CD4-positive, alpha-beta memory T cell (primary cell): ENCODE results near the gene COL6A5. TPM values are rescaled to one million over a fixed set of nuclear protein-coding genes. Genes with fewer than 3 reads are reported as not detected.

Experiments
- CTCF ChIA-PET: fragments of 350-600 bp; sonication (Branson Sonifier 250); formaldehyde crosslinking; loops from one replicate; lab custom pipeline; 2021; ENCODE audit warnings: inconsistent platforms; ENCODE audit not compliant: partially characterized antibody; lab: Charles Lee
- POLR2A ChIA-PET: fragments of 350-600 bp; sonication (Branson Sonifier 250); formaldehyde crosslinking; loops from one replicate; lab custom pipeline; 2021; ENCODE audit not compliant: partially characterized antibody; lab: Charles Lee
- DNase-seq, 5 donors: peaks; one replicate each; pipeline versions ENCODE4 v3.0.0 to v3.0.0-alpha.2; 2020 to 2022; ENCODE audit warnings: mixed read lengths in 1 of 5
- H3K27ac ChIP-seq: one replicate; pipeline ENCODE4 v1.7.0; 2013; ENCODE audit warnings: low read depth, low read length
- H3K27me3 ChIP-seq: 2 replicates; pipeline ENCODE4 v1.7.0; 2013; ENCODE audit warnings: mild to moderate bottlenecking, low read length, moderate library complexity; ENCODE audit not compliant: insufficient read depth
- H3K36me3 ChIP-seq: 2 replicates; pipeline ENCODE4 v1.7.0; 2013; ENCODE audit warnings: mild to moderate bottlenecking, low read length, moderate library complexity; ENCODE audit not compliant: insufficient read depth
- H3K4me1 ChIP-seq: 2 replicates; pipeline ENCODE4 v1.7.0; 2013; ENCODE audit warnings: mild to moderate bottlenecking, low read length, moderate library complexity; ENCODE audit not compliant: insufficient read depth
- H3K4me3 ChIP-seq, 2 donors: one replicate each; pipeline ENCODE4 v1.7.0; 2013; ENCODE audit warnings: low read length in 2 of 2, mild to moderate bottlenecking in 1 of 2
- H3K9me3 ChIP-seq, 2 donors: one replicate each; pipeline ENCODE4 v1.7.0; 2013; ENCODE audit warnings: low read length in 2 of 2, control low read depth in 1 of 2; ENCODE audit not compliant: control insufficient read depth in 1 of 2
- H3K27ac Mint-ChIP-seq, 7 donors: one replicate each; pipeline ENCODE4 v1.8.0; 2020 to 2021; ENCODE audit warnings: mixed read lengths in 7 of 7, mild to moderate bottlenecking in 6 of 7, inconsistent platforms in 3 of 7, moderate library complexity in 3 of 7
- H3K27me3 Mint-ChIP-seq, 2 donors: one replicate each; pipeline ENCODE4 v1.8.0; 2020 to 2021; ENCODE audit warnings: mixed read lengths in 2 of 2
- H3K36me3 Mint-ChIP-seq, 2 donors: one replicate each; pipeline ENCODE4 v1.8.0; 2020 to 2021; ENCODE audit warnings: mixed read lengths in 2 of 2, inconsistent platforms in 1 of 2, mild to moderate bottlenecking in 1 of 2
- H3K4me1 Mint-ChIP-seq, 4 donors: one replicate each; pipeline ENCODE4 v1.8.0; 2020 to 2021; ENCODE audit warnings: mixed read lengths in 4 of 4, mild to moderate bottlenecking in 1 of 4
- H3K4me3 Mint-ChIP-seq, 8 donors: one replicate each; pipeline ENCODE4 v1.8.0; 2020 to 2021; ENCODE audit warnings: mixed read lengths in 8 of 8, mild to moderate bottlenecking in 7 of 8, moderate library complexity in 6 of 8, inconsistent platforms in 3 of 8
- H3K9me3 Mint-ChIP-seq, 8 donors: one replicate each; pipeline ENCODE4 v1.8.0; 2020 to 2021; ENCODE audit warnings: mixed read lengths in 8 of 8, mild to moderate bottlenecking in 5 of 8, inconsistent platforms in 3 of 8, moderate library complexity in 1 of 8
- intact Hi-C: fragments of 100-400 bp; cut with micrococcal nuclease; formaldehyde crosslinking; loops from one replicate; pipeline ENCODE4 v1.15.1; 2023
- polyA plus RNA-seq, 2 donors: library from polyadenylated mRNA; unstranded; fragments of 300-500 nt; fragmentation: Illumina TruSeq; gene quantifications; one replicate each; pipeline ENCODE4 v1.2.3, GENCODE V29; 2021
- total RNA-seq, 2 experiments: library from RNA; stranded (reverse); gene quantifications; one replicate each; pipeline ENCODE4 v1.2.3, GENCODE V29; 2021

Gene COL6A5
- total and polyA plus RNA-seq, 4 experiments from 2014 or later: not detected

- H3K36me3 ChIP-seq: no peaks in the 10 kb centered on the region
- POLR2A ChIA-PET: no interaction called here
- Mint-ChIP-seq H3K4me1 (no peaks in the 10 kb centered on the region), H3K27ac (no peak overlapping the region), H3K4me3 (no peak overlapping the region), H3K9me3 (peaks cover 0 to 4% (median 0%) of the 10 kb centered on the region in 8 donors), H3K36me3 (no peaks in the 10 kb centered on the region), H3K27me3 (peaks cover 6 to 9% of the 10 kb centered on the region in 2 donors)
- DNase-seq: no peak
- intact Hi-C loops: no loop called here
- H3K27ac ChIP-seq: no peak overlapping the region
- H3K27me3 ChIP-seq: no peaks in the 10 kb centered on the region
- no peaks in the 10 kb centered on the region for H3K9me3 ChIP-seq
- CTCF ChIA-PET: no interaction called here
- no peak overlapping the region for H3K4me3 ChIP-seq
- H3K4me1 ChIP-seq: no peaks in the 10 kb centered on the region
Observed at GRCh38 chr3:130374908-130375307, 29.4 kb downstream of the COL6A5 start.

DNA sequence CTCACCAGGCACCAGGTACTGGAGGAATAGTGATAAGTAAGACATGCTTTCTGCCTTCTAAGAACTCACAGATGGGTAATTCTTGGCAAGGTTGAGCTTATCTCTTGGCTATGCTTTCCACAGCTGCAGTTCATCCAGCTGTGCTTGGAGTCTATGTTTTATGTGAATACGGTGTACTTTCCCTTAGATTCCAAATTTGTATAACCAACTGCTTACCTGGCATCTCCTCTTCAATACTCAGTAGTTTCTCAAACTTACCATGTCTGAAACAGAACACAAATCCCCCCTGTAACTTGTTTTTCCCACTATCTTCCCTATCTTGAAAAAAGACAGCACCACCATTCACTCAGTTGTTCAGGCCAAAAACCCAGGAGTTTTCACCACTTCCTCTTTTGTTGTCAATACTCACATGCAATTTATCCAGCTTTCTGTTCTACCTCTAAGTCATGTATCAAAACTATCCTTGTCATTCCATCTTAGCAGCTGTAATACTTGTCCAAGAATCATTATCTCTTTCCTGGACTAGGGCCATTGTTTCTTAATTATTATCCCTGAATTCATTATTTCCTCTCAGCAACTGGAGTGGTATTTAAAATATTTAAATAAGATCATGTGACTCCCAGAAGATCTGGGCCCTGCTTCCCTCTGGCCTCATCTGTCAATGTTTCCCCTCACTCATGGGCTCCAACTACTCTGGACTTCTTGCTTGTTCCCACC, 32.6 kb downstream of the COL6A5 start:
- Mint-ChIP-seq H3K4me3 (no peak overlapping the region), H3K27me3 (peaks cover 3 to 4% of the 10 kb centered on the region in 2 donors), H3K9me3 (peaks cover 0 to 4% (median 0%) of the 10 kb centered on the region in 8 donors), H3K4me1 (no peaks in the 10 kb centered on the region), H3K27ac (no peak overlapping the region), H3K36me3 (no peaks in the 10 kb centered on the region)
- CTCF ChIA-PET: no interaction called here
- Histone ChIP-seq H3K27ac (no peak overlapping the region), H3K9me3 (no peaks in the 10 kb centered on the region), H3K36me3 (no peaks in the 10 kb centered on the region), H3K4me3 (no peak overlapping the region), H3K4me1 (no peaks in the 10 kb centered on the region), H3K27me3 (no peaks in the 10 kb centered on the region)
- intact Hi-C loops: no loop called here
- POLR2A ChIA-PET: no interaction called here
- no peak for DNase-seq

- H3K4me1 ChIP-seq: no peaks in the 10 kb centered on the region
- CTCF ChIA-PET: no interaction called here
- H3K4me3 ChIP-seq: no peak overlapping the region
- DNase-seq: no peak
- no peak overlapping the region for H3K27ac ChIP-seq
- no peaks in the 10 kb centered on the region for H3K27me3 ChIP-seq
- H3K36me3 Mint-ChIP-seq: no peaks in the 10 kb centered on the region
- no peaks in the 10 kb centered on the region for H3K36me3 ChIP-seq
- peaks cover 3 to 4% of the 10 kb centered on the region in 2 donors for H3K27me3 Mint-ChIP-seq
- POLR2A ChIA-PET: no interaction called here
- no peaks in the 10 kb centered on the region for H3K9me3 ChIP-seq
- peaks cover 0 to 4% (median 0%) of the 10 kb centered on the region in 8 donors for H3K9me3 Mint-ChIP-seq
- intact Hi-C loops: no loop called here
- H3K27ac Mint-ChIP-seq: no peak overlapping the region
- no peaks in the 10 kb centered on the region for H3K4me1 Mint-ChIP-seq
- H3K4me3 Mint-ChIP-seq: no peak overlapping the region
Observed at GRCh38 chr3:130378677-130379191, 33.3 kb downstream of the COL6A5 start.

- no peaks in the 10 kb centered on the region for H3K4me1 Mint-ChIP-seq
- peaks cover 3 to 4% of the 10 kb centered on the region in 2 donors for H3K27me3 Mint-ChIP-seq
- intact Hi-C loops: no loop called here
- ChIA-PET POLR2A (no interaction called here), CTCF (no interaction called here)
- DNase-seq: no peak
- H3K4me3 Mint-ChIP-seq: no peak overlapping the region
- no peaks in the 10 kb centered on the region for H3K27me3 ChIP-seq
- H3K27ac ChIP-seq: no peak overlapping the region
- H3K9me3 Mint-ChIP-seq: peaks cover 0 to 4% (median 0%) of the 10 kb centered on the region in 8 donors
- H3K4me3 ChIP-seq: no peak overlapping the region
- no peaks in the 10 kb centered on the region for H3K9me3 ChIP-seq
- H3K4me1 ChIP-seq: no peaks in the 10 kb centered on the region
- H3K27ac Mint-ChIP-seq: no peak overlapping the region
- H3K36me3 Mint-ChIP-seq: no peaks in the 10 kb centered on the region
- H3K36me3 ChIP-seq: no peaks in the 10 kb centered on the region
Observed at GRCh38 chr3:130379274-130379673, 33.8 kb downstream of the COL6A5 start.

DNA sequence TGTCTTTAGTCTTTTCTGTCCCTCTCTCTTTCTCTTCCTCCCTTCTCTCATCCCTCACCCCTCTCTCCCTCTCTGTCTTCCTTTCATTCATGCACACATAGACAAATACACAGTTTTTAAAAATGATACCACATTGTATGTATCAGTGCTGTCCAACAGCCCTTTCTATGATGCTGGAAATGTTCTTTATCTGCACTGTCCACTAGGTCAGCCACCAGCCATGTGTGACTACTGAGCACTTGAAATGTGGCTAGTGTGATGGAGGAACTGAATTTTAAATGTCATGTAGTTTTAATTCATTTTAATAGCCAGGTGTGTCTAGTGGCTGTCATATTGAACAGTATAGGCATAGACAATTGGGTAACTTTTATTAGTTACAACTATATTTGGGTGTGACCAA, 34.9 kb downstream of the COL6A5 start:
- no peak overlapping the region for H3K27ac Mint-ChIP-seq
- intact Hi-C loops: no loop called here
- Histone ChIP-seq H3K4me1 (no peaks in the 10 kb centered on the region), H3K36me3 (no peaks in the 10 kb centered on the region), H3K27me3 (no peaks in the 10 kb centered on the region), H3K4me3 (no peak overlapping the region), H3K27ac (no peak overlapping the region), H3K9me3 (no peaks in the 10 kb centered on the region)
- POLR2A ChIA-PET: no interaction called here
- H3K27me3 Mint-ChIP-seq: peaks cover 6 to 7% of the 10 kb centered on the region in 2 donors
- H3K9me3 Mint-ChIP-seq: peaks cover 0 to 4% (median 0%) of the 10 kb centered on the region in 8 donors
- DNase-seq: no peak
- CTCF ChIA-PET: no interaction called here
- H3K4me3 Mint-ChIP-seq: no peak overlapping the region
- no peaks in the 10 kb centered on the region for H3K36me3 Mint-ChIP-seq
- H3K4me1 Mint-ChIP-seq: no peaks in the 10 kb centered on the region

DNA sequence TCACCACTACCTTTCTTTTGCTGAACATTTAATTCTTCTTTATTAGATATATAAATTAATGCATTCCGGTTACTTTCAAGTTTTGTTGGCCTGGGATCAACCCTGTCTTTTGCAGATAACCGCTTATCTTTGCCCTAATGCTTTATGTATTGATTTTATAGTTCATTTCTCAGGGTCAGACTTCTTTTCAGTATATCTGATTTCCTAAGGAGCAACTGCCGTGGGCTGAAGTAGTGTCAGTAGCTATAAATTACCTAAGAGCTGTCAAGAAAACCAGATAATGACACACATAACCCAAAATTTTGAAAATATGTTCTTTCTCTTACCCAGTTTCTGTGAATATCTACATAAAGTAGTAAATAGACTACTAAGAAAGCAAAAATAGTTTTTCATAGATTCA, 38.0 kb downstream of the COL6A5 start:
- Mint-ChIP-seq H3K27me3 (peaks cover 5 to 6% of the 10 kb centered on the region in 2 donors), H3K36me3 (no peaks in the 10 kb centered on the region), H3K27ac (no peak overlapping the region), H3K4me3 (no peak overlapping the region), H3K4me1 (no peaks in the 10 kb centered on the region), H3K9me3 (peaks cover 0 to 4% (median 0%) of the 10 kb centered on the region in 8 donors)
- Histone ChIP-seq H3K4me3 (no peak overlapping the region), H3K9me3 (no peaks in the 10 kb centered on the region), H3K27me3 (no peaks in the 10 kb centered on the region), H3K27ac (no peak overlapping the region), H3K36me3 (no peaks in the 10 kb centered on the region), H3K4me1 (no peaks in the 10 kb centered on the region)
- intact Hi-C loops: no loop called here
- ChIA-PET POLR2A (no interaction called here), CTCF (no interaction called here)
- DNase-seq: no peak

- H3K4me3 Mint-ChIP-seq: no peak overlapping the region
- intact Hi-C loops: no loop called here
- no peak overlapping the region for H3K27ac Mint-ChIP-seq
- H3K4me1 Mint-ChIP-seq: no peaks in the 10 kb centered on the region
- CTCF ChIA-PET: no interaction called here
- no peaks in the 10 kb centered on the region for H3K36me3 ChIP-seq
- no peak overlapping the region for H3K4me3 ChIP-seq
- H3K27me3 ChIP-seq: no peaks in the 10 kb centered on the region
- peaks cover 2 to 3% of the 10 kb centered on the region in 2 donors for H3K27me3 Mint-ChIP-seq
- H3K9me3 Mint-ChIP-seq: peaks cover 0 to 2% (median 0%) of the 10 kb centered on the region in 8 donors
- H3K9me3 ChIP-seq: no peaks in the 10 kb centered on the region
- no peaks in the 10 kb centered on the region for H3K36me3 Mint-ChIP-seq
- POLR2A ChIA-PET: no interaction called here
- DNase-seq: no peak
- H3K4me1 ChIP-seq: no peaks in the 10 kb centered on the region
- no peak overlapping the region for H3K27ac ChIP-seq
Observed at GRCh38 chr3:130384476-130385025, 39.1 kb downstream of the COL6A5 start.
